Skeletal muscle tissue (tissue), 4 donors: Measurements from ENCODE around the gene COL20A1. TPM values are rescaled to one million over a fixed set of nuclear protein-coding genes. Genes with fewer than 3 reads are reported as not detected.

ENCODE experiments used
- H3K27ac ChIP-seq: one replicate; pipeline ENCODE4 v1.7.0; 2013; ENCODE audit warnings: mild to moderate bottlenecking, low read depth, low read length, inconsistent platforms
- H3K27me3 ChIP-seq, 3 donors: one replicate each; pipeline ENCODE4 v1.7.0; 2013; ENCODE audit warnings: low read length in 3 of 3; ENCODE audit not compliant: control insufficient read depth in 3 of 3, insufficient read depth in 3 of 3
- H3K36me3 ChIP-seq, 3 donors: one replicate each; pipeline ENCODE4 v1.7.0; 2013; ENCODE audit warnings: low read length in 3 of 3; ENCODE audit not compliant: control insufficient read depth in 3 of 3, insufficient read depth in 3 of 3
- H3K4me1 ChIP-seq, 3 donors: one replicate each; pipeline ENCODE4 v1.7.0; 2013; ENCODE audit warnings: low read length in 3 of 3, mild to moderate bottlenecking in 3 of 3; ENCODE audit not compliant: control insufficient read depth in 3 of 3, insufficient read depth in 3 of 3
- H3K4me3 ChIP-seq, 3 donors: one replicate each; pipeline ENCODE4 v1.7.0; 2013; ENCODE audit warnings: low read length in 3 of 3
- H3K9ac ChIP-seq, 3 donors: one replicate each; pipeline ENCODE4 v1.7.0; 2013; ENCODE audit warnings: low read length in 3 of 3, mild to moderate bottlenecking in 3 of 3, moderate library complexity in 2 of 3, low read depth in 1 of 3
- H3K9me3 ChIP-seq, 3 donors: one replicate each; pipeline ENCODE4 v1.7.0; 2013; ENCODE audit warnings: low read length in 3 of 3; ENCODE audit not compliant: control insufficient read depth in 3 of 3
- total RNA-seq: library from RNA; depleted of rRNA; stranded (reverse); fragments of >200 nt; gene quantifications from one replicate; pipeline ENCODE4 v1.2.3, GENCODE V29; 2014
- donor health status: Osteomylitis.

The COL20A1 gene
- total RNA-seq, 1 donor from 2014 or later = 2.6 TPM

GRCh38 chr20:63290136-63290676, 2.8 kb upstream of the COL20A1 start:
- Histone ChIP-seq H3K27ac (no peak overlapping the region), H3K9me3 (no peaks in the 10 kb centered on the region), H3K4me3 (no peak overlapping the region), H3K27me3 (peaks cover 12 to 31% (median 29%) of the 10 kb centered on the region in 3 donors), H3K36me3 (peaks cover 18 to 21% (median 21%) of the 10 kb centered on the region in 3 donors), H3K9ac (no peak overlapping the region), H3K4me1 (no peaks in the 10 kb centered on the region)

DNA sequence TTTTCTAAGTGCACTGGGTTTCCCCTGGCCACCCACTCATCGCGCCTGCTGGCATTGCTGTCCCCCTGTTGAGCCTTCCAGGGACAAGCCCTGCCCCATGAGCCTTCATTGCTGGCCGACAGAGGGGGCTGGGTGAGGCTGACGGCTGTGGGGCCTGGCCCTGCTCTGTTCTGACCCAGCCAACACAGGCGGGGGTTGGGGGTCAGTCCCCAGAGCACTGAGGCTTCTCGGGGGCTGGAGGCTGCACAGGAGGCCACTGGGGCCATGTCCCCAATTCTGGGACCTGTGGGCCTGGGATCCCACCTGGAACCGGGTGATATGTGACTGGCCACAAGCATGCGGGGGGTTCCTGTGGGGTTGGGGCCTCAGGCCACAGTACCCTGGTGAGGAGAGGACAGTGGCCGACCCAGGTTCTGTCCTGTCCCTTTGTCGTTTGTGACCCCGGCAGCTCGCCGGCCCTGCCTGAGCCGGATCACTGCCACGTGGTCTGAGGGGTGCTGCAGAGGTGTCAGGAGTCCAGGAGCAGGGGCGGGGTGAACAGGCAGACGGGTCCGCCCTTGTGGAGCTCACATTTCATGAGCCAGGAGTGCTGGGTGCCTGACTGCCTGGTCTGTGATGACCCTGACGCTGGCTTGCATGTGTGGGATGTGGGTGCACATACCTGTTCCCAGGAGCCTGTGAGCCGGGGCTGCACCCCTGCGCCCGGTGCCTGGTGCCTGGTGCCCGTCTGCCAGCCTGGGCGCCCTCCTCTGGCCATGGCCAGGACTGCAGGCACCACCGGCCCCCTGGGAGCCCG, 2.1 kb upstream of the COL20A1 start:
- no peak overlapping the region for H3K27ac ChIP-seq
- H3K4me3 ChIP-seq = no peak overlapping the region
- H3K27me3 ChIP-seq = peaks cover 18 to 38% (median 36%) of the 10 kb centered on the region in 3 donors
- no peaks in the 10 kb centered on the region for H3K9me3 ChIP-seq
- H3K9ac ChIP-seq = no peak overlapping the region
- H3K36me3 ChIP-seq = peaks cover 16 to 17% (median 17%) of the 10 kb centered on the region in 3 donors
- no peaks in the 10 kb centered on the region for H3K4me1 ChIP-seq

- H3K9ac ChIP-seq = no peak overlapping the region
- no peak overlapping the region for H3K4me3 ChIP-seq
- H3K27me3 ChIP-seq = peaks cover 22 to 46% (median 43%) of the 10 kb centered on the region in 3 donors
- H3K9me3 ChIP-seq = no peaks in the 10 kb centered on the region
- peaks cover 12 to 14% (median 13%) of the 10 kb centered on the region in 3 donors for H3K36me3 ChIP-seq
- H3K4me1 ChIP-seq = no peaks in the 10 kb centered on the region
- no peak overlapping the region for H3K27ac ChIP-seq
These were observed 1.2 kb upstream of the COL20A1 start for GRCh38 chr20:63291811-63292210.

DNA sequence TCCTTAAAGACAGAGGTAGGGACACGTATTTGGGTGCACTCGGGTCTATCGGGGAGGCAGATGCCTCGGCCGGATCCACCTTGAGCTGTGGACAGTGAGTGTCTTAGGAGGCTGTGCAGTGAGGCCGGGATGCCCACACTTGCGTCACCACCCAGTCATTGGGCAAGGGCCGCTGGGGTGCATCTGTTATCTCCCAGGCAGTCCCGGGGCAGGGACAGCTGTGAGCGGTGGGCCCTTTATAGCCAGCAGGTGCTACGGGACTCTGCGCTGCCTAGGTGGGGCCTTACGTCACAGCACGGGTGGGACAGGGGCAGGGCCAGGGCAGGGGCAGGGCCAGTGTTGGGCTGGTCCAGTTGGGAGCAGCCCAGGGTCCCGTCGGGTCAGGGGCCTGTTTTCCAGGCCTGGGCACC, 689 bp upstream of the COL20A1 start:
- Histone ChIP-seq H3K4me3 (no peak overlapping the region), H3K4me1 (no peaks in the 10 kb centered on the region), H3K27me3 (peaks cover 25 to 51% (median 47%) of the 10 kb centered on the region in 3 donors), H3K27ac (no peak overlapping the region), H3K36me3 (peaks cover 10 to 14% (median 13%) of the 10 kb centered on the region in 3 donors), H3K9ac (no peak overlapping the region), H3K9me3 (no peaks in the 10 kb centered on the region)

- H3K4me3 ChIP-seq = no peak overlapping the region
- peaks cover 4 to 5% (median 4%) of the 10 kb centered on the region in 3 donors for H3K36me3 ChIP-seq
- no peak overlapping the region for H3K9ac ChIP-seq
- H3K27me3 ChIP-seq = peaks cover 35 to 62% (median 59%) of the 10 kb centered on the region in 3 donors
- no peaks in the 10 kb centered on the region for H3K9me3 ChIP-seq
- H3K27ac ChIP-seq = no peak overlapping the region
- H3K4me1 ChIP-seq = no peaks in the 10 kb centered on the region
These were observed 470 bp downstream of the COL20A1 start for GRCh38 chr20:63293456-63293855.

GRCh38 chr20:63293871-63294535, 1.0 kb downstream of the COL20A1 start:
- Histone ChIP-seq H3K27ac (no peak overlapping the region), H3K4me1 (no peaks in the 10 kb centered on the region), H3K27me3 (peaks cover 40 to 68% (median 64%) of the 10 kb centered on the region in 3 donors)

GRCh38 chr20:63294536-63294900, 1.5 kb downstream of the COL20A1 start:
- peaks cover 45 to 71% (median 69%) of the 10 kb centered on the region in 3 donors for H3K27me3 ChIP-seq

More at GRCh38 chr20:63293871-63294535, 1.0 kb downstream of the COL20A1 start:
- Histone ChIP-seq H3K36me3 (no peaks in the 10 kb centered on the region), H3K9me3 (no peaks in the 10 kb centered on the region), H3K9ac (no peak overlapping the region), H3K4me3 (no peak overlapping the region)

GRCh38 chr20:63295018-63295417, 2.0 kb downstream of the COL20A1 start:
- no peak overlapping the region for H3K9ac ChIP-seq
- H3K9me3 ChIP-seq = no peaks in the 10 kb centered on the region
- H3K4me1 ChIP-seq = no peaks in the 10 kb centered on the region
- no peaks in the 10 kb centered on the region for H3K36me3 ChIP-seq
- H3K27me3 ChIP-seq = peaks cover 45 to 71% (median 69%) of the 10 kb centered on the region in 3 donors
- H3K4me3 ChIP-seq = no peak overlapping the region
- H3K27ac ChIP-seq = no peak overlapping the region

More at GRCh38 chr20:63294536-63294900, 1.5 kb downstream of the COL20A1 start:
- Histone ChIP-seq H3K4me3 (no peak overlapping the region), H3K9me3 (no peaks in the 10 kb centered on the region), H3K27ac (no peak overlapping the region), H3K36me3 (no peaks in the 10 kb centered on the region), H3K9ac (no peak overlapping the region), H3K4me1 (no peaks in the 10 kb centered on the region)

DNA sequence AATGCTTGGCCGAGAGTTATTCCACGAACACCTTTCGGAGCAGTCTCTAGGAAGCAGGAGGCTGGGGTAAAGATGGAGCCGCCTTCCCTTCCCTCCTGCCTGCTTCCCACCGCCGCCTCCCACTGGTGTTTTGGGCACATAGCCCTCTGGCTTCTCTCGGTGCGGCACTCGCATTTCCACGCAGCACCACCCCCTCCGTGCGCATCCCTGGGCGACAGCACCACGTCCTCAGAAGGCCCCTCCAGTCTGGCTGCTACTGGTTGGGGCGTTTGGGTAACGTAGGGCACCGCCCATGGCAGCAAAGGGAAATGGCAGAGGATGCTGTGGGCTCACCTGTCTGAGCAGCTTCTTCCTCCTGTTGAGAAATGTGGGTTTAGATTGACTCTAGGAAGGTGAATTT, 2.4 kb downstream of the COL20A1 start:
- Histone ChIP-seq H3K27me3 (peaks cover 45 to 71% (median 69%) of the 10 kb centered on the region in 3 donors), H3K4me1 (no peaks in the 10 kb centered on the region), H3K4me3 (no peak overlapping the region), H3K36me3 (no peaks in the 10 kb centered on the region), H3K27ac (no peak overlapping the region), H3K9me3 (no peaks in the 10 kb centered on the region), H3K9ac (no peak overlapping the region)

- Histone ChIP-seq H3K27me3 (peaks cover 45 to 71% (median 69%) of the 10 kb centered on the region in 3 donors), H3K4me3 (no peak overlapping the region), H3K4me1 (no peaks in the 10 kb centered on the region), H3K36me3 (no peaks in the 10 kb centered on the region), H3K9ac (no peak overlapping the region), H3K27ac (no peak overlapping the region), H3K9me3 (no peaks in the 10 kb centered on the region)
These were observed 2.9 kb downstream of the COL20A1 start for GRCh38 chr20:63295846-63296245.
